C4-2B (cell line): ENCODE data around the gene GPR62.

ENCODE experiments used
- H3K27ac ChIP-seq: fragments of 450-650 bp; 2 replicates; pipeline ENCODE4 v1.5.1; 2017
- ZFX ChIP-seq: fragments of 450-650 bp; IDR thresholded peaks from 2 replicates; pipeline ENCODE4 v1.6.1; 2017
- TF ChIP-seq, protein P1 (sequence below): fragments of 450-650 bp; conservative IDR thresholded peaks from 2 replicates; pipeline ENCODE4 v1.5.1; 2017; ENCODE audit warnings: mild to moderate bottlenecking

The GPR62 gene

DNA sequence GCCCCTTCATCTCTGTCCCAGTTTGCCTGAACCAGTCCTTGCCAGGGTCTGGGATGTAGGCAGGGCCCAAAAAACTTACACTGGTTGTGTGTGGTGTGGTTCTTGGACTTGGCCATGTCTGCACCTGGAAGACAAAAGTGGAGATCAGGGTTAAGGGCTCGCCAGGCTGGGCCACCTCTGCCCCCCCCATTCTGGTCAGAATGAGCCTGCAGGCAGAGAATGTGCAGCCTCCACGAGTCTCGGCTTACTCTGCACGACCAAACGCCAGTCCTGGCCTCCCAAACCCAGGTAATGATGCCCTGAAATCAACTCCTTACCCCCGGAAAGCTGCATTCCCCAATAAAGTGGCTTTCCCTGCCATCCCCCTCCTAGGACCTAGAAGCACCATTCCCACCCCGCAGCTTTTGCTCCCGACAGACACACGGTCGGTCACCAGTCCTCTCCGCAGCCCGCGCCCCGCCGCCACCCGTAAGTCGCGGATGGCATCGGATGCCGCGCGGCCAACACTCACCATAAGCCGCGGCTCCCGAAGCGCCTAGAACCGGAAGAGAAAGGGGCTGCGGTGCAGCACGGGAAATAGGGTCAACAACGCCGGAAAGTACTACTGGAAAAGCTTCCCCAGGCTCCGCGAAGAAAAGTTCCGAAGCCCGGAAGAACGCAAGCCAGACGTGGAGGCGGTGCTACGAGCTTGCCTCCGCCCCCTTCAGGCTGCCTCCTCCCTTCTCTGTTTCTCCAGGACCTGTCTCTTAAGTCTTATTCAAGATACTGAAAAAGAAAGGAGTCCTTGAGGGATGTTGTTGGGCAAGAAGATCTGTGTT lies 40.4 kb downstream of the GPR62 start, which contains the start of gene RPL29:
TSS of gene RPL29 (minus strand) at position 550 of the 818 bp plus-strand sequence. CDS start at position 116, 434 bp downstream.
- TF ChIP-seq, protein P1, sequence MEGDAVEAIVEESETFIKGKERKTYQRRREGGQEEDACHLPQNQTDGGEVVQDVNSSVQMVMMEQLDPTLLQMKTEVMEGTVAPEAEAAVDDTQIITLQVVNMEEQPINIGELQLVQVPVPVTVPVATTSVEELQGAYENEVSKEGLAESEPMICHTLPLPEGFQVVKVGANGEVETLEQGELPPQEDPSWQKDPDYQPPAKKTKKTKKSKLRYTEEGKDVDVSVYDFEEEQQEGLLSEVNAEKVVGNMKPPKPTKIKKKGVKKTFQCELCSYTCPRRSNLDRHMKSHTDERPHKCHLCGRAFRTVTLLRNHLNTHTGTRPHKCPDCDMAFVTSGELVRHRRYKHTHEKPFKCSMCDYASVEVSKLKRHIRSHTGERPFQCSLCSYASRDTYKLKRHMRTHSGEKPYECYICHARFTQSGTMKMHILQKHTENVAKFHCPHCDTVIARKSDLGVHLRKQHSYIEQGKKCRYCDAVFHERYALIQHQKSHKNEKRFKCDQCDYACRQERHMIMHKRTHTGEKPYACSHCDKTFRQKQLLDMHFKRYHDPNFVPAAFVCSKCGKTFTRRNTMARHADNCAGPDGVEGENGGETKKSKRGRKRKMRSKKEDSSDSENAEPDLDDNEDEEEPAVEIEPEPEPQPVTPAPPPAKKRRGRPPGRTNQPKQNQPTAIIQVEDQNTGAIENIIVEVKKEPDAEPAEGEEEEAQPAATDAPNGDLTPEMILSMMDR = no peak
- TF ChIP-seq ZFX = no peak

DNA sequence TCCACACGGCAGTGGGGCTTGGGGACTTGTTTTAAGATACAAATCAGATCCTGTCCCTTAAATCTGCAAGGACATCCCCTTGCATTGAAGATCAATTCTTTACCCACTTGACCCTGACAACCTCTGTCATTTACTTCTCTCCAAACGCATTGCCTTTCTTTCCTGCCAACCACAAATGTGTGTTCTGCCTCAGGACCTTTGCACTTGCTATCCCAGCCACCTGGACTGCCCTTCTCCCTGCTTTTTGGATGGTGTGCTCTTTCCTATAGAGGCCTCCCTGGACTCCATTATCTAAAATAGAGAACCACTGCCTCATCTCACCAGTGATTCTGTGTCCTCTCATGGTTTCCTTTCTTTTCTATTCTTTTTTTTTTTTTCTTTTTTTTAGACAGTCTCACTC lies 42.0 kb downstream of the GPR62 start:
- no peak overlapping the region for H3K27ac ChIP-seq
- TF ChIP-seq, protein P1 = no peak
- TF ChIP-seq ZFX = no peak

More for the DNA sequence above, 40.4 kb downstream of the GPR62 start, which contains the start of gene RPL29:
- H3K27ac ChIP-seq = peak within 1 kb of the TSS; percentile 93

DNA sequence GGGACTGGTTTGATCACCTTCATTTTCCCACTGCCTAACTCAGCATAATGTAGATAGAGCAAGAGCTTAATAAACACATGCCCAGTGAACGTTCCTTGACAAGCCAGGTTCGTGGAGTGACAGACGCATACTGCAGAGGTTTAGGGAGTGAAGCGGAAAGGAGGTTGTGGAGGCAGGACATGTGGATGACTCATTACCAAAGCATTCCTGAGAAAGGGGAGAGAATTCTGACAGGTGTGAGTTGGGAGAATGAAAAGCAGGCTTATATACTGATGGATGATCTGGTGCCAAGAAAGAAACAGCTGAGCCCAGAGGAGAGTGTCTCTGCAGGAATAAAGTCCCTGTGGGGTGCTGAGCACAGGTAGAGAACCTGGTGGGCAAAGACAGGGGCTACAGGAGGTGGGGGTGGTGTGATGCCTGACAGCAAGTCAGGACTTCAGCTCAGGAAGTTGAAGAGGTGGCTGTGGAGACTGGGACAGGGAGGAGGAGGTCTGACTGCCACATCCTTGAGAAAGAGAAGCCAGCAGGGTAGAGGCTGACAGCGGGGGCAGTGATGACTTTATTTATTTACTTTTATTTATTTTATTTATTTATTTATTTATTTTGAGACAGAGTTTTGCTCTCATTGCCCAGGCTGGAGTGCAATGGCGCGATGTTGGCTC lies 42.9 kb downstream of the GPR62 start:
- H3K27ac ChIP-seq = no peak overlapping the region
- TF ChIP-seq, protein P1 = no peak

DNA sequence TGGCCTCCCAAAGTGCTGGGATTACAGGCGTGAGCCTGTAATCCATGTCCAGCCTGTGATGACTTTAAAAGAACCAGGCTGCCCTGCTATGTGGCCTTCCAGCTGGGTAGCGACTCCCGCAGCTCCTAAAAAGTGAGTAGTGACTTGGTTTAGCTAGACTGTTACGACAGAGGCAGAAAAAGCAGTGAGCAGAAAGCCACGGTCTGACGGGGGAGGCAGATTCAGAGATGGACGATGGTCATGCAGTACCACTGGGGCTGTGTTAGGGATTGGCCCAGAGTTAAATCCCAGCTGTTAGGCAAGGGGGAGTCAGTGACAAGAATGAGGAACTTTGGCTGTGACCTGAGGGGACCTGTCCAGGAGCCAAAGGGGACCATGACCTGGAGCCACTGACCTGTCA lies 43.6 kb downstream of the GPR62 start:
- H3K27ac ChIP-seq = no peak overlapping the region
- TF ChIP-seq, protein P1 = no peak
- TF ChIP-seq ZFX = no peak

DNA sequence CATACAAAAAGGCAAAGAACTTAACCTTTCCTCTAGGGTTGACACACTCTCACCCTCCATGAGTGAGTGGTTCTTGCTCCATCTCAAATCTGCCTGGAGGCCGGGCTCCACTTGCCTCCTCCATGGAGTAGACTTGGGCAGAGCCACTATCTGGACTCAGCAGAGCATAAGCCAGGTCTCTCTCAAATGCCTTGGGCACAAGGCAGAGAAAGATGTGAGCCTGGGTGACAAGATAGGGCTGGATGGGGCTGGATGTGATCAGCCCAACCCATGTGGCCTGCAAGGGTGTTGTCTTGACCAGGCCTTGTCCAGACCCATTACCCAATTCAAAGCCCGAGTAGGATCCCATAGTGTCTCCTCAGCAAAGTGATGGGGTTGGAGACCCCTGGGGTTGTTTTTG lies 44.7 kb downstream of the GPR62 start:
- no peak overlapping the region for H3K27ac ChIP-seq
- no peak for TF ChIP-seq ZFX
- TF ChIP-seq, protein P1 = no peak

DNA sequence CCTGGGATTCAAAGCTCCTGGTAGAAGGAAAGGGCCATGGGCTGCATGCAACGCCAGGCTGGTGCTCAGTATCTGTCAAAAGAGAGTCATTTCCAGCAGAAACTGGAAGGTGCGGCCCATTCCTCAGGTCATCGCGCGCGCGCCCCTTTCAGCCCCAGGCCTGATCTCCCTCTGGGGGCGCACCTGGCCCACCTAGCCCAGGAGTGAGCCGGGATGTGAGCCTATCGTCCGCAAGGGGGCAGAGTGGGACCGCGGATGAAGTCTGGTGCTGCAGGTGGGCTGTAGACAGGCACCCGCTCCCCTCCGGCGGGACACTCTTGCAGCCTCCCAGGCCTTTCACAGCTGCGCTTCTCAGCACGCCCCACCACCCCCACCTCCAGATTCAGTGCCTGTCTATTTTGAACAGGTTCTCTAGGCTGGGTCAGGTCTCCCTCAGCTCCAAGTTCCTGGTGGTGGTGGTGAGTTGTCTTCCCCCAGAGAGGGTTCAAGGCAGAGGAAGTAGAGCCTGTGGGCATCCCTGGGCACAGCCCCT lies 46.3 kb downstream of the GPR62 start:
- TF ChIP-seq, protein P1 = peak; percentile 92
- no peak for TF ChIP-seq ZFX
- H3K27ac ChIP-seq = no peak overlapping the region

DNA sequence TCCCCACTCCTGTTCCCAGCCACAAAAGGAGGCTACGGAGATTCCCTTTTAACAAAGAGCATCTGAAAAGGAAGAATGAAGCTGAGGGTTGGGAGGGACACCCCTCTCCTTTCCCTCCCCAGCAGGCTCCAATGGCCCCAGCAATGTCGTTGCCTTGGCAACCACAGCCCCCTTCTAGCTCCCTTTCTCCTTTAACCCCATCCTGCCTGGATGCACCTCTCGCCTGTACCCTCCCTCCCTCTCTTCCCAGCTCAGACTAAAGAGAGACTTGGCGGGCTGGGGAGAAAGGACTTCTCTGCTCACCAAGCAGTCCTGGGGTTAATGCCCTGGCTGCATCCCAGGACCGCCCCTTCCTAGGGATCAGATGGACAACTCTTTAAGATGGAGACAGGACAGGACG lies 47.6 kb downstream of the GPR62 start:
- no peak overlapping the region for H3K27ac ChIP-seq
- TF ChIP-seq ZFX = no peak
- TF ChIP-seq, protein P1 = no peak
